HL-60/S4 treated with retinoic acid at 250 ng/mL for 4 days and 3 days (cell line): Measurements from ENCODE around the gene PSMG4.

Source experiments
- in situ Hi-C: fragments of 300-500 bp; cut with MboI; formaldehyde crosslinking; loops from 2 replicates; pipeline ENCODE4 v1.7.0; 2022; ENCODE audit warnings: low sequenced_read_pairs

Gene PSMG4

DNA sequence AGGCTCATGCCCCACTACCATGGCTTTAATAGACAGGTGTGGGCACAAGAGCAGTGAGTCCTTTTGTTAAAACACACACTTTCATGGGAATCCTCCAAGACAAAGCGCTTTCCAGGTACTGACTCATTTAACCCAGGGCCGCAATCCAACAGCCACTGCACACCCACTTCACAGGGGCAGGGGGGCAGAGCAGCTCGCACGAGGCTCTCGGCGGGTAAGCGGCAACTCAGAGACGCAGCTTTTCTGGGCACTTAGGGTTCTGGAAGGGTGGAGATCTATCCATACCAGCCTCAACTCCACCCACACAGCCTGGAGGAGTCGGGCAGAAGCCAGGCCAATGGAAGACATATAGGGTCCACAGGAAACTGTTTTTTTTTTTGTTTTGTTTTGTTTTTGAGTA is 28.6 kb downstream of the PSMG4 start:
- in situ Hi-C loops, result no loop called here

DNA sequence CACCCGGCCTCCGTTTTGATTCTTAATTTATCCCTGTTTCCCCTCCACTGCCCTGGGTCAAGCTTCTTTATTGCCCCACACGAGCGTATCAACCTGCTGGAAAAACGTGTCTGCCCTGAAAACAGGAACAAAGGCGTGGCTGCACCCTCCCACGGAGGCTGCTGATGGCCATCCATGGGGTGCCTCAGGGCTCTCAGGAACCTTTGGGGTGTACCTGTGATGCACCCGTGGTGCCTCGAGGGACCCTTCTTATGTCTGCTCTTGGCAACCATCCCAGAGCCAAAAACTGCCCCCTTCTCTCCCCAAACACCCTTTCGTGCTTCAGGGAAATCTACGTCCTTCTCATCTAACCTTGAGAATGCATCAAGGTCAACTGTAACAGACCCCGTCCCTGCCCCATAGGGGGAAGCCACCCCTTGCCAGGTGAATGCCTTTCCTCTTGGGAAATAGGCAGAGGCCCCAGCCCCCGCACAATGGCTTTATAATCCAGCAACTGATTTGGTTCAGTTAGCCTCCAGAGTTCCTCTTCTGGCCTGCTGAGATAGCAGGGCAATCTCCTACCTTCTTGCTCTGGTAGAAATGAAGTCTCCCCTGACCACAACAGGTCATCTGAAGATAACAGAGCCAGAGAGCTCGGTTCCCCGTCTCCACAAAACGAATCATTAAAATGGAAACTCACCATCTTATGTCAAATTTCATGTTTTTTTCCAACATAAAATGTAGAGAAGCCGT is 29.4 kb downstream of the PSMG4 start:
- in situ Hi-C loops, result no loop called here

DNA sequence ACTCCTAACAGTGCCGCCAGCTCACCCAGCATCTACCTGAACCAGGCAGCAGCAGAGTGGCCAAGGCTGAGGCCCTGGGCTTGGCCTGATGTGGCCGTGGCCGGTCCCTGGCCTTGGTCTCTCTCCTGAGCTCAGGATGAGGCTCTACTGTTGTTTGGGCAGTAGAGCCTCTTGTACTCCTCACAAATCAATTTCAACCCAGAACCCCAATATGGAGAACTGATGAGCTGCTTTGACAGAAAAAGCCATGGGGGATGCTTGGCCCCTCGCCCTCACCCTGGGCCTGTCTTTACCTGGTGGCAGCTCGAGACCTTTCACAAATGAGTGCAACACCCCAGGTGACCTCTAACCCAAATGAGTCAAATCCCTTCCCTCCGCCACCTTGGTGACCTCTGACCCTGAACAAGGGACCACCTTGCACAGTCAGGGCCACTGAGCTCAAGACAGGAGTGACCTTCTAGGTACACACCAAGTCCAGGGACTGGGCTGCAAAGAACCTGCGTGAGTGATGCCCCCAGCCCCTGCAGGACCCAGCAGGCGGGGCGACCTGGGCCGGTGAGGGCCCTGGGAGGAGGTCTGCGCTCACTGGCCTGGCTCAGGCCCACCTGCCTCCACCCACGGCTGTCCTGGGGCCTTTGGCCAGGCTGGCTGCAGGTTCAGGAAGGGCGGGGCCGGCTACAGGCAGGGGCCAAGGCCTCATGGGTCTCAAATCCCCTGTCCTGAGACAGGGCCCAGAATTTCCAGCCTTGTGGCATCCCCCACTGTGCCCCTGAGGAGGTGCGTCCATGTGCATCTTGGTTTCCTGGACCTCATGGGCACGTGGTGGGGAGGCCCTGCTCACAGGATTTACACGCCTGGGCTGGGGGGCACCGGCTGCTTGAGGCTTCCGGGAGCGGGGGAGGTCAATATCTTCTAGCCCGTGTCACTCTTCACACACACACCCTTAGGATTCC is 30.2 kb downstream of the PSMG4 start:
- in situ Hi-C loops, result no loop called here

DNA sequence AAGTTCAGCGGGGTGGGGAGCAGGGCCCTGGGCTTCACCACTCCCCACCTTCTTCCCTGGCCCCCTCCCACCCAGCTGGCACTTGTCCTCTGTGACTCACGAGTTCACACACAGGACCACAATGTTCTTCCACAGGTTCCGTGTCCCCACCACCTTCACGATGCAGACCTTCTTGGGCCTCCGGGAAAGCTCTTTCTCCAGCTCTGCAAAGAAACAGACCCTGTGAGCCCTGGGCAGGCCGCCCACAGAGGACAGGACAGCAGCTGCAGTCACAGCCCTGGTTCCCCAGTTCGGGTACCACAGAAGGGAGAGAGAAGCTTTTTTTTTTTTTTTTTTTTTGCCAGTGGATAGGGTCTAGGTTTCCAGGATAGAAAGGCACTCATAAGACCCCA is 30.9 kb downstream of the PSMG4 start:
- in situ Hi-C loops, result no loop called here

DNA sequence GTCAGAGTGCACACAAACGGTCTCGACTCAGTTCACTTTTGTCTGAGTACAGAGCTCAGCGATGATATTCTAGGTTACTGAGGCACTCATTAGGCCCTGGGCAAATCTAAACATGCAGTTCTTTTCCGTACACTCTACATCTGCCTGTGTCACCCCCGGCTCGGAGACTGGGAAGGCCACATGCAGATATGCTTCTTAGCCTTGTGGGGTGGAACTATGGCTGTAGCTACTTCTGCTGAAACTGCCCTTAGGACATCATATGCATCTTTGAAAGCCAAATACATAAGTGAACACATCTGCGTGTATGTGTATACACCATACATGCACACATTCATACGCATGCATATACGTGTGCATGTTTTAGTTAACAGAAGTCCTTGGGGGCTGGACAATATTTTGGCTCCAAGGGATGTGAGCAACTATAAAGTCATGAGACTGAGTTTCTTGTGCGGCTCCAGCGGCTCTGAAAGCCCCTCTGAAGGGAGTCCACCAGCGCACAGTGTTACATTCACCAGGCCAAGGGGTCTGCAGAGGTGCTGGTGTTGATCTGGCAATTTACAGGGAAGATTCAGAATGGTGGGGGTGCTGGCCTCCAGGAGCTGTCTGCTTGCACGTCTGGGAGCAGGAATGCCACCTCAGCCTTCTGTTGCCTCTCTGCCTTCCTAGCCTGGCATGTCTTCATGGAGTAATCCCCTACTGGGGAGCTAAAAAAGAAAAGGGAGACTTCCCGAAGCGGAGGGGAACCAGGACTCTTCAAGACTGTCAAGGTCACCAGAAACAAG is 31.6 kb downstream of the PSMG4 start:
- in situ Hi-C loops, result no loop called here

DNA sequence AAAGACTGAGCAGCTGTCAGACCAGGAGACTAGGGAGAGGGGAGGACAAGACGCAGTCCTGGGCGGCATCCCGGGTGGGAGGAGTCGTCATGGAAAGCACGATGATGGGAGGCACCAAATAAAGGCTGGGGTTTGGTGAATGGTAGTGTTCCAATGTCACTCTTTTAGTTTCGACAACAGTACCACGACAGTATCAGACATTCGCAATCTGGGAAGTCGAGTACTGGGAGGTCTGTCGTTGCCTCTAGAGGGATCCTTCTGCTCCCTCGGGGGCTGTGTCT is 32.1 kb downstream of the PSMG4 start:
- in situ Hi-C loops, result no loop called here

DNA sequence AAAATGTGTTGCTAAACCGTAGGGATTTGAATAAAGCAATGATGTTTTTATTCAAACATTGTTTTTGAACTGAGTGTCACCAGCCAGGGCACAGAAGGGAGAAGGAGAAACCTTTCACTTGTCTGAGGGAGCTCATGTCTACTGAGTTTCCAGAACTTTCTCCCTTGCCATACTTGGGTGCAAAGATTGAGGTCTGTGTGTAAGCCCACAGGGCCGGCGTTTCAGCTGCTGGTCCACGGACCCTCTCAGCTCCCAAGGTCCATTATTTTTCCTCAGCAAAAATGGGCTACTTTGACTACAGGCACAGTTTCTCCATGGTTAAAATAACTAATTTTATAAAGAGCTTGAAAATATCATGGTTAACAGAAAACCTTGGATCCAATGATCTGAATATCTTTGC is 32.6 kb downstream of the PSMG4 start:
- in situ Hi-C loops, result no loop called here

DNA sequence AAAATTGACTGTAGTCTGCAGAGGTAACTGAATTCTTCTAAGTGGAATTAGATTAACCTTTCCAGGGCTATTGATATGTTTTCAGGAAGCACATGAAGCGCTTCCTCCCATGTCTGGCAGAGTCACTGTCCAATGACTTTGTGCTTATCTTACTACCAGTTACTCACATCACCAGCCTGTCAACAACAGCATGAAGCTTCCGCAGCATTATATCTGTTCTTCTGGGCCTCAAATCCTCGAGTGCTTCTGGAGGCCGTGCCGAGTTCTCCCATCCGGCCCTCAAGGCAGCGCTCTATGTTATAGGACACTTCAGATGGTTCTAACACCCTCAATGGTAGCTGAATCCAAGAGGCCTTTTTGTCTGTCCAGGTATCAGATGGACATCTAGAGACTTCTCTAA is 33.2 kb downstream of the PSMG4 start:
- in situ Hi-C loops, result no loop called here

DNA sequence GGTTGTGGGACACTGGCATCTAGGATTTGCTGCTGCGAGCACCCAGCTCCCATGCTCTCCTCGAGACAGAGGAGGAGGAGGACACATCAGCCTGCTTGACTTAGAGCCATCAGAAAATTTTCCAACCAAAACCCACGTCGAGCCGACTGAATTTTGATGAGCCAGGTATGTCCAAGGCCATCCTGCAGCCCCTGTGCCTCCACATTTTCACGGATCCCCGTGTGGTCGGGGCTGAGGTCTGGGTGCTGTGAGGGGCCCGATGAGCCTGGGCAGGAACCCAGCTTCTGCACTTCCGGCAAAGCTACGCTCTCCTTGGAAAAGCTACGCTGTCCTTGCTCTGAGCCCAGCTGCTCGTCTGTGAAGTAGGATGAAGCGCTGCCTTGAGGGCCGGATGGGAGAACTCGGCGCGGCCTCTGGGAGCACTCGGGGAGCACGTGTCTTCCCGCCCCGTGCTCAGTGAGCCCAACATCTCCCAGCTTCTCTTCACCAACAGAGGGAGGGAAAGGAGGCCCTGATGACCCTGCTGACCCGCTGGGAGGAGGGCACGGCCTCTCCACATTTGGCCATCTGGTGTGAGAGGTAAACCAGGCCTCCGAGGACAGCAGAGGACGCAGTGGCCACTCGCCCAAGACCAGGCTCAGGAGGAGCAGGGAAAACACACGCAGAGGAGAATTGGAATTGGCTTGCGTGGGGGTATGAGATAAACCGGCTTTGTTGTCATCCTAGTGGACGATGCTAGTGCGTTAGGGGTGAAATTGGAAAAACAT is 33.9 kb downstream of the PSMG4 start:
- in situ Hi-C loops, result no loop called here

DNA sequence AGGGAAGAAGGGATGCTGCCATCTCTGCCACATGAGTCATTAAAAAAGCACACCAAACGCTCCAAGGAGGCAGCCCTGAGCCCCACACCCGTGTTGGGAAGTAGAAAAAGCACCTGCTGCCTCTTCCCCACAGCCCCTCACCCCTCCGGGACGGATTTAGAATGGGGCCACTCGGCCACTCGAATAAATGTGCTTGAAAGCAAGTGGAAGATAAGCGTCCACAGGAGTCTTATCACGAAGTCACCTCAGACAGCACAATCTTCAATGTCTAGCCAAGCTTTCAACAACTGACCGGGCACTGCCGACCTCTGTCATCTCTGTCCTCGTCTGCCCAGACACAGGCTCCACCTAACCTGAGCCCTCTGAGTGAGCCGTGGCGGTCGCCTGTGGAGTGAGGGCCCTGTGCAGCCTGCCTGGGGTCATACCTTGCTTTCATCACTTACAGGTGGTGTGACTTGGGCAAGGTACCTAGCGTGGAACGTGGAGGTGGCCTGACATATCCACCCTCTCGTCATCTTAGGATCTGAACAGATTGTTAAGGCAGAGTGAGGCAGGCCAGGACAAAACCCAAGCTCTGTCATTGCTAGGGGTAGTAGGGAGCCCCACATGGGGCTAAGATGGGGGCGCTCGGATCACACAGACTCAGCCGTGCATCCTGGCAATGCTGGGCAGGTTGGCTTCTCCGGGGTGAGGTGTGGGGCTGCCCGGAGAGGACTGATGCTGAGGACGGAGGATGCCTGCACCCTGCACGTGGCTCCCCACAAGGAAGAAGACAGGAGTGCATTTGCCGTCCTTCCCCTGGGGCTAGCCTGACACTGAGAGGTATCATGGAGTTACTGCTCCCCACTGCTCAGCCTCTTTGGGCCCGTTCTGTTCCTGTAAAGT is 34.8 kb downstream of the PSMG4 start:
- in situ Hi-C loops, result no loop called here

DNA sequence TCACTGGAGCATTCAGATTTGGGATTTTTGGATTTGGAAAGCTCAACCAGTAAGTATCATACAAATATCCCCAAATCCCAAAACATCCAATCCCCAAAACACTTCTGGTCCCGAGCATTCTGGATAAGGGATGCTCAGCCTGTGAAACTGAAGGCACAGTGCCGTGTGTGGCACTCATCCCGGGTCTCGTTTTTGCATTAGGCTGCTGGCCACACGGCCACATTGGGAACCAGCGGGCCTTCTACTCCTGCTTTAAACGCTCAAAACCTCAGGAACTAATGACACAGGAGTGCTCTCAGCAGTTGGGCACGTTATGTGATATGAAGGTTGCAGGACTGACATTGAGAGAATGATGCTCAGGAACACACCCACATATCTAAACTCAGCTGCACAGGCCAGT is 35.6 kb downstream of the PSMG4 start:
- in situ Hi-C loops, result no loop called here

DNA sequence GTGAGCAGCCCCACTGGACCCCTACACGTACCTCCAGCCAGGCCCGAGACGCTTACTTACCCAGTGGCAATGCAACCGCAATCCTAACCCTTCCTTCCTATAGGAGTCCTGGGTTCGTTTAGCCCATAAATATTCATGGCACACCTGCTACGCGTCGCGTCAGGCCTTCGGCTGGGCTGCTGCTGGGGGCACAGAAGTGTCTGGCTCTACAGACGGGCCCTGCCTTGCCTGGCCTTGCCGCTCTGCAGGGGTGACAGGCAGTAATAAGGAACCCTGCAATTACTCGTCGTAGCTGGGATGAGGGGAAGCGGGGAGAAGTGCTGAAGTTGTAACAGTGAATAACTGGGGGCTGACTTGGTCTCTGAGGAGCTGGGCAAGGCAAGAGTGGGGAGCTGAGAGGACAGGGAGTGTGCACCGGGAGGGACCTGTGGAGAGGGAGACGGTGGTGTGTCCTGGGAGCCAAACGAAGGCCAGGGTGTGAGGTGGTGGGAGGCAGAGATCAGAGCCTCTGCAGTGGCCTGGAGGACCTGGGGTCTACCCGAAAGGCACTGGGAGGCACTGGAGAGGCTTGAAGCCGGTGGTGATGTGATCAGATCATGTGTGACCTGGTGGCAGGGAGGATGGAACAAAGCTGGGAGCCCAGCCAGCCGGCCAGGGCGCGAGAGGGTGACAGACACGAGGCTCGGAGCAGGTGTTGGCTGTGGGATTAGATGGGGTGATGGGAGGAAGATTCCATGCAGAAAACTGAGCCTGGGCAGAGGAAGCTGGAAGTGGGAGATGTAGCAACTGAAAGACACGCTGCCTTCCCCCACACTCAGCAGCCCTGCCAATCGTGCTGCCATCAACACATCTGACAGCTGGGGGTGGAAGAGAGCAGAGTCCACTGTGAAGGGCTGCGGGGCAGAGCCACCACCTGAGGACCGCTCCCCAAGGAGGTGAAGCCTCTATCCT is 36.4 kb downstream of the PSMG4 start:
- in situ Hi-C loops, result no loop called here

DNA sequence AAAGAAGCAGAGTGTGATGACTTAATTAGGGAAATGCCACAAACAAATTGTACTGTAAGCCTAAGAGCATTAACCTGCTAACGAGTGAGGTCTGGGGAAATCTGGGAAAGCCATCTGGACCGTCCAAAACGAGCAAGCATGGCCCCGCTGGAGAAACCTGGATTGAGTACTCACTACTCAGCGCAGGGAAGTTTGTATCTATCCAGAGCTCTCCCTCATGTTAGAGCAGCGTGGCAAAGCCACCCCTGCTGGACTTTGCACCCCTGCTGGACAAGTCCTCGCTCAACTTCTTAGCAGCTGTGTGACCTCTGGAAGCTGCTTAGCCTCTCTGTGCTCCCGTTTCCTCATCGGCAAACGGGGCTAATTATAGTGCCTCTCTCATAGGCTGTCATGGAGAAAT is 37.3 kb downstream of the PSMG4 start:
- in situ Hi-C loops, result no loop called here

DNA sequence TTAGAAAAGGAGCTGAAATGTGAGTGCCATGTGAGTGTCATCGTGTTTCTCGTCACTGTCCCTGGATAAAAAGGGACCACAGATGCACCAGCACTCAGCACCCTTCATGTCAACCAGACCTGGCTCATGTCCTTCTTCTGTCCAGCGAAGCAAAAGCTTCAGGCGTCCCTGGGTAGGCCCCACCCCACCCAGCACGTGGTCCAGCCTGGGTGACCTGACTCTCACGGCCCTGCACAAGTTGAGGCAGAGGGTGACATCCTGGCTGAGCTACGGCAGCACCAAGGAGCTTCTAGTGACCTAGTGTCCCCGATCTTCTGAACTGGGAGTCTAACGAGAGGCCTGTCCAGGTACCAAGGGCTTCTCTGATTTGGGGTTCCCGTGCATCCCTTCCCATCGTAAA is 37.8 kb downstream of the PSMG4 start:
- in situ Hi-C loops, result no loop called here

DNA sequence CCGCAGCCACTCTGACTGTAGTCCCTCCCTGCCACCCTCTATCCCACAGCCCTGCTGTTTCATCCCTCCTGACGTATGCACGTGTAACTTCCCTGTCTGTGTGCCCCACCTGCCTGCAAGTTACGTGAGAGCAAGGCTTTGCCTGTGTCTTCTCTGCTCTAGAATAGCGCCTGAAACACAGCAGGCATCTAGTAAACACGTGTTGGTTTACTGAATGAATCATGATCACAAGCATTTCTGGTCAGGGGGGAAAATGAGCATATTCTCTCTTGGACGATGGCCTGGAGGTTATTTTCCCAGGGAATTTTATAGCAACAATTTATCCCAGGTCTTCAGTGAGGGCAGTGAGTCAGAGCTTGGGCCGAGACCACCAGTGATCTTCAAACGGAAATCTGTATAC is 38.3 kb downstream of the PSMG4 start:
- in situ Hi-C loops, result no loop called here

DNA sequence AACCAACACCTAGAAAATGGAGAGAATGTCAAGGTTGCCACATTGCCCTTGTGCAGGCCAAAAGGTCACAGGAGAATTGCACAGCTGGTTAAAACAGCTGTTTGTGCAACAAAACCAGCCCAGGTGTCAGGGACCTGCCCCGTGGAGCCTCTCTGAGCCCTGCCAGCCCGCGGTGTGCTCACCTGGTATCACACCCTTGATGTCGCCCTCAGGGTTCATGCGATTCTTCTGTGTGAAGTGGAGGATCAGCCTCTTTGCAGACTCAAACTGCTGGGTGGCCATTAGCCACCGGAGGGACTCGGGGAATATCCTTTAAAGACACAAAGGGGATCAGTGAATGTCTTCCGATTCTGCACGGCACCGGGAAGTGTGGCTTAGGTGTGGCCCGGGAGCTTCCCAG is 39.2 kb downstream of the PSMG4 start:
- in situ Hi-C loops, result no loop called here

DNA sequence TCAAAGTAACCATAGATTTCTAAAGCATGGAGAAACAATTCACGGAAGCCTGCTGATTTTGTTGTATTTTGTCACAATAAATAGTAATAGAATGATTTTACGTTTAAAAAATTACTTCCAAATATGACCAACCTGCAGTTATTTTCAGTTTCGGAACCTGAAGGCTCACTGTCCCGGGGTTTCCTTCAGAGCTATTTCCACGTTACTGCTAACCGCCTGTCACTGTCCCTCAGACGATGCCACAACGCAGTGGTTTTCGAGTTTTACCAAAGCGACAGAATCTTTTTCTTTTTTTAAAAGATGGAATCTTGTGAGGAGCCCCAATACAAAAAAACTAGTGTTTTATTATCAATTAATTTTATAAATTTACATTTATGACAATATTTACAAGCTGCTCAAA is 40.5 kb downstream of the PSMG4 start:
- in situ Hi-C loops, result no loop called here

DNA sequence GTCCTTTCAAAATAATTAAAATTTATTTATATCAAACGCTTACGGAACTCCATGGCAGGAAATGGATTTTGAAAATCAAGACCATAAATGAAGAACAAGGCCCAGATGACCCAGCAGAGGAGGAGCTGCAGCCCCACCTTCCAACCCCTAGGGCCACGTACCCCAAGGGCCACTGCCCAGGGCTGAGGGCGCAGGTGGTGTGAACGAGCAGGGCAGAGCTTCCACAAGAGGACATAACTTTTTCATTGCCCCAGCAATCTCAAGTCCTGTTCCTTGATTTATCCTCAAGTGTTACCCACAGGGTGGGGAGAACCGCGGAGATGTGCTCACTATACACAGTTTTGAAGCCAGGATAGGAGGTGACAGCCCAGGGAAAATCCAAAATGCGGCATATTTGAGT is 42.8 kb downstream of the PSMG4 start:
- in situ Hi-C loops, result no loop called here
